Adrenal gland (tissue), 19 donors: ENCODE measurements around the gene SPSB4. TPM values are rescaled to one million over a fixed set of nuclear protein-coding genes. Genes with fewer than 3 reads are reported as not detected.

Source experiments
- DNase-seq, 7 donors: peaks; one replicate each; pipeline ENCODE4 v3.0.0-alpha.2; 2019 to 2020
- H3K27ac ChIP-seq, 5 donors: fragments of 200-600 bp; sonication (generic) in 4 of 5; 1 replicate in 3 of 5; 2 replicates in 2 of 5; pipeline versions ENCODE4 v1.5.1 to v1.8.0; 2016 to 2020; ENCODE audit warnings: mild to moderate bottlenecking in 1 of 5
- H3K27me3 ChIP-seq: fragments of 200-600 bp; 2 replicates; pipeline ENCODE4 v1.8.0; 2021
- H3K36me3 ChIP-seq, 2 donors: fragments of 200-600 bp; replicated peaks in 1 of 2; 1 replicate in 1 of 2; 2 replicates in 1 of 2; pipeline versions ENCODE4 v1.5.1 to v1.8.0; 2018 to 2022
- H3K4me1 ChIP-seq, 2 donors: fragments of 200-600 bp; replicated peaks in 1 of 2; 1 replicate in 1 of 2; 2 replicates in 1 of 2; pipeline versions ENCODE4 v1.5.1 to v1.8.0; 2018 to 2021
- H3K4me3 ChIP-seq, 4 donors: fragments of 200-600 bp; sonication (generic) in 3 of 4; one replicate each; pipeline ENCODE4 v1.5.1; 2016 to 2018
- H3K9me3 ChIP-seq, 3 donors: fragments of 200-600 bp; sonication (generic) in 1 of 3; replicated peaks in 1 of 3; 1 replicate in 2 of 3; 2 replicates in 1 of 3; pipeline versions ENCODE4 v1.5.1 to v1.8.0; 2016 to 2021
- POLR2A ChIP-seq, 2 donors: fragments of 450-650 bp; IDR thresholded peaks; one replicate each; pipeline ENCODE4 v1.6.1; 2017; ENCODE audit warnings: antibody characterized with exemption in 2 of 2, mild to moderate bottlenecking in 2 of 2, moderate library complexity in 1 of 2
- WGBS, 4 donors: extraction: QIAGEN DNeasy Blood & Tissue Kit in 2 of 4; methylation state at CpG; one replicate each; pipeline versions ENCODE4 v1.1.5 to v1.1.7; 2013 to 2017; 5-methylcytosine and 5-hydroxymethylcytosine counted together
- intact Hi-C, 2 donors: fragments of 100-400 bp; cut with DNase I; formaldehyde crosslinking; loops; one replicate each; pipeline versions ENCODE4 v1.14.1 to v1.15.0; 2022 to 2023
- long read RNA-seq, 10 donors: library from polyadenylated mRNA in 3 of 10; unstranded in 2 of 10; stranded (forward) in 1 of 10; transcript quantifications; one replicate each; pipeline ENCODE4 v2.0.0 and lab custom pipeline, GENCODE V29; 2021 to 2026
- polyA plus RNA-seq, 3 donors: library from polyadenylated mRNA; stranded (reverse); fragments of 200-250 nt in 2 of 3; fragments of 350-450 nt in 1 of 3; fragmentation: Illumina TruSeq in 1 of 3; extraction: RNeasy Lipid Tissue Mini Kit (QIAGEN cat#74804) in 1 of 3; gene quantifications; one replicate each; pipeline ENCODE4 v1.2.3, GENCODE V29; 2013 to 2014
- total RNA-seq, 9 donors: library from RNA; depleted of rRNA in 4 of 9; stranded (reverse); fragments of >200 nt in 4 of 9; fragments of 120-200 nt in 1 of 9; fragmentation: NEBNext Ultra II Directional in 1 of 9; extraction: Animal tissue kit (Norgen Biotek cat#: 25700) in 1 of 9; gene quantifications; one replicate each; pipeline versions ENCODE4 v1.1.0 to v1.2.4, GENCODE V29; 2013 to 2023
- TF ChIP-seq, protein P1 (sequence below), 6 experiments: fragments of 450-650 bp in 4 of 6; fragments of 200-600 bp in 2 of 6; sonication (generic) in 1 of 6; IDR thresholded peaks; 1 replicate in 5 of 6; 2 replicates in 1 of 6; pipeline versions ENCODE4 v1.5.1 to v1.8.0; 2016 to 2021; ENCODE audit warnings: antibody characterized with exemption in 6 of 6, mild to moderate bottlenecking in 2 of 6, moderate library complexity in 1 of 6
- donor health status: healthy with polysubstance abuse.
- donor health status: Bipolar disorder and iron deficiency.
- donor health status: DM: yes; HTN: yes; CAD: no.
- donor health status: DM: no; HTN: no; CAD: no.
- donor health status: DM: no; HTN: no; CAD: no.
- donor health status: DM: yes; HTN: yes; CAD: no.

The SPSB4 gene
- 1 to 10 TPM in 4 of 9 donors, under 1 TPM in 4, not detected in 1; 0.18 to 2.3 (median 0.76) TPM for total RNA-seq
- polyA plus RNA-seq: 1 to 10 TPM in 2 of 3 donors, under 1 TPM in 1; 0.67 to 4.0 (median 1.1) TPM
- long read RNA-seq, donor 1: 0 reads
- long read RNA-seq, donor 2: 0 reads
- long read RNA-seq, donor 3: 0 reads
- long read RNA-seq, donor 4: 0 reads
- long read RNA-seq, donor 5, partial matches to known transcripts: 0 of 1 reads
- long read RNA-seq, donor 5, other reads (novel, unspliced or antisense): 0 of 1 reads
- long read RNA-seq, donor 6: 0 reads
- long read RNA-seq, donor 7: 0 reads
- long read RNA-seq, donor 8: 0 reads
- long read RNA-seq, donor 9: 0 reads
- long read RNA-seq, donor 10: 0 reads

DNA sequence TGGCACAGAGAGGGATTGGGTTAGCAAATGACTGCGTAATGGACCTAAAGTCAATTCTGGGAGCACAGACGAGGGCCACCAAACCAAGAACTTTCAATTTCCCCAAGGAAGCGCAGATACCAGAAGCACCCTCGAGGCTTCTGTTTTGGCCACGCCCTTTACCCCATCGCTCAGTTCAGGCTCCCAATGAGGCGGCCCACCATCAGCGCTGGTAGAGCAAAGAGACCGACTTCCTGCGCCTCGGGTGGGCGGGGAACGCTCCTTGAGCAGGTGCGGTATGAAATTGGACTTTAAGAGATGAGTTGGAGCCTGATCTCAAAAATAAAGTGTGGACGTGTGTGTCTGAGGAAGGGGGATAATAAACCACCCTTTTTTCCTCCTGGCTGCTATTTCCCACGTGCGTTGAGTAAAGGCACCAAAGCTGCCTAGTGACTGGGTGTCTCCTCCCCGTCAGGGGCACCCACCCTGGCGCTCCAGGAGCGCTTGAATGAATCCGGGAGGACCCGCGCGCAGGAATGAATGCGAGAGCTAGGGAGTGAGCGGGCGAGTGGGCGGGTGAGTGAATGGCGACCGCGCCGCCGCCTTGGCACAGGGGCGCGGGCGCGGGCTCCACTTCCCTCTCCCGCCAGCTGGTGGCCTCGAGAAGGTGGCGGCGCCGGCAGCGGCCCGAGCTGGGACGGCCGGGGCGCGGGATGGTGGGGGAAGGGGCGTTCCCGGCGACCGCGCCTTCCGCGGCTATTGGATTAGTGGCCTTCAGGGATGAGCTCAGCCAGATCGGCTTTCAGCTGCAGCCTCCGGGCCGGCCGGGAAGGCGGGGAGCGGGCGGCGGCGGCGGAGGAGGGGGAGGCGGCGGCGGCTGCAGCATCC, at the start of gene SPSB4:
TSS of gene SPSB4 (plus strand) at position 772 of the 867 bp plus-strand sequence. CDS start 14,758 bp downstream, outside the sequence.
- TF ChIP-seq, protein P1, sequence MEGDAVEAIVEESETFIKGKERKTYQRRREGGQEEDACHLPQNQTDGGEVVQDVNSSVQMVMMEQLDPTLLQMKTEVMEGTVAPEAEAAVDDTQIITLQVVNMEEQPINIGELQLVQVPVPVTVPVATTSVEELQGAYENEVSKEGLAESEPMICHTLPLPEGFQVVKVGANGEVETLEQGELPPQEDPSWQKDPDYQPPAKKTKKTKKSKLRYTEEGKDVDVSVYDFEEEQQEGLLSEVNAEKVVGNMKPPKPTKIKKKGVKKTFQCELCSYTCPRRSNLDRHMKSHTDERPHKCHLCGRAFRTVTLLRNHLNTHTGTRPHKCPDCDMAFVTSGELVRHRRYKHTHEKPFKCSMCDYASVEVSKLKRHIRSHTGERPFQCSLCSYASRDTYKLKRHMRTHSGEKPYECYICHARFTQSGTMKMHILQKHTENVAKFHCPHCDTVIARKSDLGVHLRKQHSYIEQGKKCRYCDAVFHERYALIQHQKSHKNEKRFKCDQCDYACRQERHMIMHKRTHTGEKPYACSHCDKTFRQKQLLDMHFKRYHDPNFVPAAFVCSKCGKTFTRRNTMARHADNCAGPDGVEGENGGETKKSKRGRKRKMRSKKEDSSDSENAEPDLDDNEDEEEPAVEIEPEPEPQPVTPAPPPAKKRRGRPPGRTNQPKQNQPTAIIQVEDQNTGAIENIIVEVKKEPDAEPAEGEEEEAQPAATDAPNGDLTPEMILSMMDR (IDR thresholded peaks at IDR 0.05): peak in 4 of 6 experiments; percentile 14 to 27 (median 24)
- TF ChIP-seq POLR2A (IDR thresholded peaks at IDR 0.05): no peak
- intact Hi-C loops: no loop called here
- peak within 1 kb of the TSS in 1 of 4 donors; percentile 46 for H3K4me3 ChIP-seq
- H3K4me1 ChIP-seq: peaks cover 0 to 15% of the 10 kb centered on the region in 2 donors
- H3K27ac ChIP-seq: peak within 1 kb of the TSS in 1 of 5 donors; percentile 15
- WGBS, 4 donors: 5 to 13% (median 9%) methylated on average over 17 to 68 of the region's 68 CpGs
- peaks cover 30% of the 10 kb centered on the region for H3K27me3 ChIP-seq
- DNase-seq: peak in 5 of 7 donors; percentile 18 to 75 (median 61)
- no peaks in the 10 kb centered on the region for H3K36me3 ChIP-seq
- H3K9me3 ChIP-seq: no peaks in the 10 kb centered on the region

DNA sequence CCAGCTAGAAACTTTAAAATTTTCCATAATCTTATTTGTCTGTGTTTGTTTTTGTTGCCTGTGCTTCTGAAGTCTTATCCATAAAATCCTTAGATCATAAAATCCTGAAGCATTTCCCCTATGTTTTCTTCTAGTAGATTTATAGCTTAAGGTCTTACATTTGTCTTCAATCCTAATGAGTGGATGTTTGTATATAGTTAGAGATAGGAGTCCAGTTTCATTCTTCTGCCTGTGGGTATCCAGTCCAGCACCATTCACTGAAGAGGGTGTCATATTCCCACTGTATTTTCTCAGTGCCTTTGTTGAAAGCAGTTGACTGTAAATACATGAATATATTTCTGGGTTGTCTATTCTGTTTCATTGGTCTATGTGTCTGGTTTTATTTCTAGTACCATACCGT, 44.8 kb upstream of the SPSB4 start:
- DNase-seq: no peak

DNA sequence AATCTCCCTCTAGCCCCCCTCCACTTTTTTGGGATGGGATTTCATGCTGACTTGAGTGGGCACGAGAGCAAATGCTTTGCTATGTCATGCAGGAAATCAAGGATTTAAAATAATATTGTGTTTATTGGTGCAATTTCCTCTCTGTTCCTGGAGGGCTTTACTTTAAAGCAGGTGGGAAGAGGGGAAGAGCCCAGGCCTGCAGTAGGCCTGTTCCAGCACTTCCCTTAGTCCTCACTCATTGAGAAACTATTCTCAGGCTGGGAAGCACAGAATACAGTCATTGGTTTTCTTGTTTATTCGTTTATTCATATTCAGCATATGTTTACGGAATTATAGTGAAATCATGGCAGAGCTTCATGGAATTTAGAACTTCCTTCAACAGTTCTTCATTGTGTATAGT, 41.7 kb upstream of the SPSB4 start:
- 66 to 79% (median 71%) methylated on average over 3 of the region's 3 CpGs for WGBS, 4 donors
- Histone ChIP-seq H3K27ac (no peak overlapping the region), H3K27me3 (peaks cover 15% of the 10 kb centered on the region), H3K9me3 (no peaks in the 10 kb centered on the region), H3K36me3 (no peaks in the 10 kb centered on the region), H3K4me3 (no peak overlapping the region), H3K4me1 (no peaks in the 10 kb centered on the region)
- DNase-seq: no peak
- TF ChIP-seq, protein P1 (IDR thresholded peaks at IDR 0.05): no peak
- no peak for TF ChIP-seq POLR2A (IDR thresholded peaks at IDR 0.05)
- intact Hi-C loops: no loop called here

More for the DNA sequence above, 44.8 kb upstream of the SPSB4 start:
- Histone ChIP-seq H3K4me1 (no peaks in the 10 kb centered on the region), H3K27me3 (peaks cover 15% of the 10 kb centered on the region), H3K36me3 (no peaks in the 10 kb centered on the region), H3K9me3 (no peaks in the 10 kb centered on the region), H3K27ac (no peak overlapping the region), H3K4me3 (no peak overlapping the region)
- intact Hi-C loops: no loop called here
- WGBS, 4 donors: 81 to 94% (median 88%) methylated on average over 1 of the region's 1 CpG
- TF ChIP-seq POLR2A (IDR thresholded peaks at IDR 0.05): no peak
- TF ChIP-seq, protein P1 (IDR thresholded peaks at IDR 0.05): no peak
